CD4-positive, alpha-beta T cell (primary cell): Measurements from ENCODE around the gene PLEKHG2. TPM values are rescaled to one million over a fixed set of nuclear protein-coding genes. Genes with fewer than 3 reads are reported as not detected.

Source experiments
- ATAC-seq: fragments of 200-7000 bp; cut with Tn5 transposase; one replicate; pipeline ENCODE4 v1.10.0; 2022; ENCODE audit warnings: mild to moderate bottlenecking; ENCODE audit not compliant: poor library complexity
- CTCF ChIA-PET: fragments of 350-600 bp; sonication (Branson Sonifier 250); formaldehyde crosslinking; loops from one replicate; lab custom pipeline; 2021; ENCODE audit warnings: antibody characterized with exemption, inconsistent platforms; lab: Charles Lee
- POLR2A ChIA-PET: fragments of 350-600 bp; sonication (Branson Sonifier 250); formaldehyde crosslinking; loops from one replicate; lab custom pipeline; 2021; ENCODE audit warnings: antibody characterized with exemption, inconsistent platforms; lab: Charles Lee
- DNase-seq, 14 experiments: peaks; one replicate each; pipeline ENCODE4 v3.0.0-alpha.2; 2013 to 2020; ENCODE audit warnings: mixed read lengths in 2 of 14
- H3K27ac ChIP-seq, 2 donors: one replicate each; pipeline versions ENCODE4 v1.5.1 to v1.7.0; 2013; ENCODE audit warnings: low read length in 2 of 2, low read depth in 1 of 2, mild to moderate bottlenecking in 1 of 2
- H3K27me3 ChIP-seq, 2 experiments: 1 replicate in 1 of 2; 2 replicates in 1 of 2; pipeline versions ENCODE4 v1.6.1 to v1.7.0; 2013; ENCODE audit warnings: low read length in 2 of 2, control low read depth in 1 of 2, mild to moderate bottlenecking in 1 of 2, moderate library complexity in 1 of 2; ENCODE audit not compliant: insufficient read depth in 2 of 2, control insufficient read depth in 1 of 2
- H3K36me3 ChIP-seq: one replicate; pipeline ENCODE4 v1.6.1; 2013; ENCODE audit warnings: low read length, control low read depth; ENCODE audit not compliant: insufficient read depth
- H3K4me1 ChIP-seq: one replicate; pipeline ENCODE4 v1.6.1; 2013; ENCODE audit warnings: low read length, control low read depth; ENCODE audit not compliant: insufficient read depth
- H3K4me3 ChIP-seq: one replicate; pipeline ENCODE4 v1.5.1; 2013; ENCODE audit warnings: mild to moderate bottlenecking, low read length, moderate library complexity
- H3K9me3 ChIP-seq, 2 experiments: 1 replicate in 1 of 2; 2 replicates in 1 of 2; pipeline versions ENCODE4 v1.6.1 to v1.7.0; 2013; ENCODE audit warnings: low read length in 2 of 2, mild to moderate bottlenecking in 2 of 2, control low read depth in 1 of 2, moderate library complexity in 1 of 2; ENCODE audit not compliant: control insufficient read depth in 1 of 2, insufficient read depth in 1 of 2
- H3K27ac Mint-ChIP-seq: one replicate; pipeline ENCODE4 v1.8.0; 2020; ENCODE audit warnings: mixed read lengths
- H3K27me3 Mint-ChIP-seq: one replicate; pipeline ENCODE4 v1.8.0; 2021; ENCODE audit warnings: mixed read lengths
- H3K36me3 Mint-ChIP-seq: one replicate; pipeline ENCODE4 v1.8.0; 2021; ENCODE audit warnings: low read depth, mixed read lengths
- H3K4me1 Mint-ChIP-seq: one replicate; pipeline ENCODE4 v1.8.0; 2021; ENCODE audit warnings: low read depth, mixed read lengths
- H3K4me3 Mint-ChIP-seq: one replicate; pipeline ENCODE4 v1.8.0; 2020; ENCODE audit warnings: mild to moderate bottlenecking, mixed read lengths
- H3K9me3 Mint-ChIP-seq: one replicate; pipeline ENCODE4 v1.8.0; 2020; ENCODE audit warnings: mixed read lengths
- intact Hi-C, 2 experiments: fragments of 100-400 bp; cut with DNase I in 1 of 2; cut with micrococcal nuclease in 1 of 2; formaldehyde crosslinking; loops; one replicate each; pipeline versions ENCODE4 v1.15.1 to v1.9.0; 2023 to 2025; cut with DNase I, micrococcal nuclease
- total RNA-seq, 174 experiments: library from RNA in 2 of 174; stranded (reverse) in 2 of 174; gene quantifications; one replicate each; pipeline ENCODE4 v1.2.3 and lab custom pipeline; 2021 to 2026
- TF ChIP-seq, protein P1 (sequence below): fragments of 200-600 bp; IDR thresholded peaks from one replicate; pipeline ENCODE4 v1.8.0; 2022; ENCODE audit warnings: antibody characterized with exemption, mild to moderate bottlenecking

PLEKHG2 gene
- total RNA-seq, 2 experiments from 2014 or later, result 80.6 to 81.4 TPM

DNA sequence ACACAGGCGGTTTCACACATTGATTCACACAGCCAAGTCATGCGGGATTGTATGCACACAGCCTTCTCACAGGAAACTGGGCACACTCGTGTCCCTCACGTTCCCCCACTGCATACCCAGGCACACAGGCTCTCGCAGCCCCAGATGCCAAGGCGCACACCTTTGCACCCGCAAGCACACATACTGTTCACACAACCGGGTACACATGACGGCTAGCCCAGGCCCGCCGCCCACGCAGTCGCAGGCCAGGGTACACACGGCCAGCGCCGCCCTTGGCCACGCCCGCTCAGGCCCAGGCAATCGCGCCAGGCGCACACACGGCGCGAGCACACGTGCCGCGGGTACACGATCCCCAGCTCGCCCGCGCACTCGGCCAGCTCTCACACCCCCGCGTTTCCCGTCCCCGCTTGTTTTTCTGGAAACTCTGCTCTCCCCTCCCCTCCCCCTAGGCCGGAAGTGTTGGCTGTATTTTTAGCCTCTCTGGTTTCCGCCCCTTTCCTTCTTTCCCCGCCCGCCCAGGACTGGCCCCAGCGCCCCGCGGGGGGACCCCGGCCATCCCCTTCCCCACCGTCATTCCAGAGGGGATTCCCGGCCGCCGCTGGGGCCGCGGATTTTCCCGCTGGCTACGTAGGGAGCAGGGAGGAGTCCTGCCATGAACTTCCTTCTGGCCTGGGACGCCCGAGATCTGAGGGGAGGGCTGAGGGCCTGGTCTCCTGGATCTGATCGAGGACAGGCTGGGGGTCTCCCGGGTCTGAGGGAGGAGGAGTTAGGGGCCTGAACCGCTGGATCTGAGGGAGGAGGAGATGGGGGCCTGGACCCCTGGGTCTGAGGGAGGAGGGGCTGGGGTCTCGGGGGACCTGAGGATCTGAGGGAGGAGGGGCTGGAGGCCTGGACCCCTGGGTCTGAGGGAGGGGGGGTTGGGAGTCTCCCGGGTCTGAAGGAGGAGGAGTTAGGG, 9.8 kb upstream of the PLEKHG2 start:
- H3K27me3 ChIP-seq, result no peaks in the 10 kb centered on the region
- Mint-ChIP-seq H3K9me3 (no peaks in the 10 kb centered on the region), H3K4me3 (peak overlapping the region; percentile 89), H3K27me3 (no peaks in the 10 kb centered on the region), H3K4me1 (peaks cover 64% of the 10 kb centered on the region), H3K27ac (peak overlapping the region; percentile 98), H3K36me3 (peaks cover 41% of the 10 kb centered on the region)
- H3K4me1 ChIP-seq, result peaks cover 87% of the 10 kb centered on the region
- H3K36me3 ChIP-seq, result peaks cover 15% of the 10 kb centered on the region
- intact Hi-C loops, result no loop called here
- H3K27ac ChIP-seq, result peak overlapping the region; percentile 100
- ChIA-PET POLR2A (interaction anchor here (1.0 to 9.4 kb wide), 9 partner anchors 9 to 131 kb away, joined by 3 to 144 read pairs (median 15); partner anchors contain the start of genes GMFG, MED29, PAF1 and PLEKHG2), CTCF (interaction anchor here (1.3 to 2.3 kb wide), 3 partner anchors 9 to 33 kb away, joined by 4 to 40 read pairs (median 8); partner anchors contain the start of genes PLEKHG2 and RPS16)
- TF ChIP-seq, protein P1, sequence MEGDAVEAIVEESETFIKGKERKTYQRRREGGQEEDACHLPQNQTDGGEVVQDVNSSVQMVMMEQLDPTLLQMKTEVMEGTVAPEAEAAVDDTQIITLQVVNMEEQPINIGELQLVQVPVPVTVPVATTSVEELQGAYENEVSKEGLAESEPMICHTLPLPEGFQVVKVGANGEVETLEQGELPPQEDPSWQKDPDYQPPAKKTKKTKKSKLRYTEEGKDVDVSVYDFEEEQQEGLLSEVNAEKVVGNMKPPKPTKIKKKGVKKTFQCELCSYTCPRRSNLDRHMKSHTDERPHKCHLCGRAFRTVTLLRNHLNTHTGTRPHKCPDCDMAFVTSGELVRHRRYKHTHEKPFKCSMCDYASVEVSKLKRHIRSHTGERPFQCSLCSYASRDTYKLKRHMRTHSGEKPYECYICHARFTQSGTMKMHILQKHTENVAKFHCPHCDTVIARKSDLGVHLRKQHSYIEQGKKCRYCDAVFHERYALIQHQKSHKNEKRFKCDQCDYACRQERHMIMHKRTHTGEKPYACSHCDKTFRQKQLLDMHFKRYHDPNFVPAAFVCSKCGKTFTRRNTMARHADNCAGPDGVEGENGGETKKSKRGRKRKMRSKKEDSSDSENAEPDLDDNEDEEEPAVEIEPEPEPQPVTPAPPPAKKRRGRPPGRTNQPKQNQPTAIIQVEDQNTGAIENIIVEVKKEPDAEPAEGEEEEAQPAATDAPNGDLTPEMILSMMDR, result no peak
- H3K9me3 ChIP-seq, result no peaks in the 10 kb centered on the region
- H3K4me3 ChIP-seq, result peak overlapping the region; percentile 73
- ATAC-seq (no peak), DNase-seq (peak; percentile 65 to 96 (median 82))

DNA sequence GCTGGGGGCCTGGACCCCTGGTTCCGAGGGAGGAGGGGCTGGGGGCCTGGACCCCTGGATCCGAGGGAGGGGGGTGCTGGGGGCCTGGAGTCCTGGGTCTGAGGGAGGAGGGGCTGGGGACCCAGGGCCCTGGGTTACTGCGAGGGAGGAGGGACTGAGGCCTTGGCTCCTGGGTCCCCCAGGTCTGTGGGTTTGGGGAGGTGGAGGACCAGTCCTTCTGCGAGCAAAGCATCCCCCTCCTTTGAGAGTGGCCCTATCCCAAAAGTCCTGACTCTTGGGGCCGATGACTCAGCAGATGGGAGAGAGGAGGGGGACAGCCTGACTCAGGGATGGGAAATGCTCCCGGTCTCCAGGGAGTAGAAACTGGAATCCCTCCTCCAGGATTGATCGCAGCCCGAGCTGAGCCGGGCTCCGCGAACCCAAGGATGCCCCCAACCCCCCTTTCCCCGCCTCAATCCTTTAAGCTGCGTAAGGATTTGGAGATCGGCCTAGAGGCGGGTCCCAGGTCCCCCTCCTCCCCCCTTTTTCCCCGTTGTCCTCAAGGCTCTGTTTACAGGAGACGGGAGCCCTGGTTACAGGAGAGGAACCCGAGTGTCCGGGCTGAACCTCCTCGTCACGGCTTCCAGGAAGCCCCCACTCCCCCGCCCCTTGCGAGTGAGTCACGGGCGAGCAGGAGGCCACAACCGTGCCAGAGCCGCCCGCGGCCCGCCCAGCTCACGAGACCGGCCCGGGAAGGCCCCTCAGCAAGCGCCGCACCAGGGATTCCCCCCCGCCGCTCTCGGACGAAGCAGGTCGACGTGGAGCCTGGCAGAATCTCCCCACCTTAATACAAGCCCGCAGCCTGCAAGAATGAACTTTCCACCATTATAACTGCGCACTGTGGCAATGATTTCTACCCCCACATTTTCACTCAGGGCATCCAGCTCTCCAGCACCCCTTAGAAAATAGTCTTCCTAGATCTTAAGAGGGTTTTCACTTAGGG, 8.8 kb upstream of the PLEKHG2 start:
- Mint-ChIP-seq H3K27me3 (peaks cover 2% of the 10 kb centered on the region), H3K27ac (peak overlapping the region; percentile 98), H3K4me3 (peak overlapping the region; percentile 89), H3K36me3 (peaks cover 46% of the 10 kb centered on the region), H3K9me3 (no peaks in the 10 kb centered on the region), H3K4me1 (peaks cover 59% of the 10 kb centered on the region)
- peak overlapping the region; percentile 73 for H3K4me3 ChIP-seq
- TF ChIP-seq, protein P1, result no peak
- peaks cover 85% of the 10 kb centered on the region for H3K4me1 ChIP-seq
- H3K27ac ChIP-seq, result peak overlapping the region; percentile 100
- H3K27me3 ChIP-seq, result no peaks in the 10 kb centered on the region
- CTCF ChIA-PET, result interaction anchor here (1.7 kb wide), 1 partner anchor 9 kb away, joined by 8 read pairs; the partner anchor contains the start of gene PLEKHG2
- H3K36me3 ChIP-seq, result peaks cover 22% of the 10 kb centered on the region
- ATAC-seq (peak; percentile 19), DNase-seq (peak; percentile 89 to 99 (median 94))
- intact Hi-C loops, result no loop called here
- POLR2A ChIA-PET, result interaction anchor here (0.5 to 9.4 kb wide), 7 partner anchors 8 to 1174 kb away, joined by 3 to 144 read pairs (median 4); partner anchors contain the start of genes GMFG, MED29, PAF1 and PLEKHG2
- no peaks in the 10 kb centered on the region for H3K9me3 ChIP-seq
